Ectodermal cell (in vitro differentiated cells): ENCODE measurements around the gene DCP1B.
A peak's percentile ranks its signal among the peaks of the same experiment; 100 is the strongest.

ENCODE experiments used
- H3K27ac ChIP-seq: 2 replicates; pipeline ENCODE4 v1.7.0; 2013; ENCODE audit warnings: mild to moderate bottlenecking, low read depth, low read length; ENCODE audit not compliant: insufficient read depth, poor library complexity, severe bottlenecking
- H3K27me3 ChIP-seq: 2 replicates; pipeline ENCODE4 v1.7.0; 2013; ENCODE audit warnings: mild to moderate bottlenecking, low read length; ENCODE audit not compliant: insufficient read depth, control insufficient read depth, poor library complexity, severe bottlenecking
- H3K36me3 ChIP-seq: one replicate; pipeline ENCODE4 v1.7.0; 2013; ENCODE audit warnings: low read length; ENCODE audit not compliant: control insufficient read depth, insufficient read depth
- H3K4me1 ChIP-seq: one replicate; pipeline ENCODE4 v1.7.0; 2013; ENCODE audit warnings: low read length; ENCODE audit not compliant: control insufficient read depth, insufficient read depth
- H3K4me3 ChIP-seq: 2 replicates; pipeline ENCODE4 v1.7.0; 2013; ENCODE audit warnings: low read depth, low read length, control low read depth; ENCODE audit not compliant: insufficient read depth
- H3K9me3 ChIP-seq: 2 replicates; pipeline ENCODE4 v1.7.0; 2013; ENCODE audit warnings: mild to moderate bottlenecking, low read length, moderate library complexity; ENCODE audit not compliant: control insufficient read depth
- WGBS, 2 experiments: methylation state at CpG; one replicate each; pipeline ENCODE4 v1.1.7; 2013; ENCODE audit warnings: missing lambda C conversion rate in 2 of 2; 5-methylcytosine and 5-hydroxymethylcytosine counted together

DCP1B gene

DNA sequence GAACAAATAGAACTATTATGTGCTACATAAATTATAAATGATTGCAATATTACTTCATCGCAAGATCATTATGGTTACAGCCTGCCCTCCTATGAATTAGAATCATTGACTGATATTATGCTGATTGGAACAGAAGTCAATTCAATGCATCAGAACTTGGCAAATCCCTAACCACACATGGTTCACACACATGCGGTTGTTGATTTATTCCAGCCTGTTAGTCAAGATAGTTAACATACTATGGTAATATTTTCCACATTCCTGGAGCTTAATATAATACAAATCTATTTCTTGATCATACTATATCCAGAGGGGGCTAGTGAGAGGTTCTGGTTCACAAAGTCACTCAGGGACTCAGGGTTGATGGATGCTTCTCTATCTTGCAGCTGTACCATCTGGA, 38.8 kb upstream of the DCP1B start:
- Histone ChIP-seq H3K4me3 (no peak overlapping the region), H3K36me3 (no peaks in the 10 kb centered on the region), H3K4me1 (no peaks in the 10 kb centered on the region), H3K9me3 (no peaks in the 10 kb centered on the region), H3K27ac (no peak overlapping the region), H3K27me3 (peaks cover 2% of the 10 kb centered on the region)
- WGBS, 2 experiments: 100% methylated on average over 1 to 2 of the region's 2 CpGs

DNA sequence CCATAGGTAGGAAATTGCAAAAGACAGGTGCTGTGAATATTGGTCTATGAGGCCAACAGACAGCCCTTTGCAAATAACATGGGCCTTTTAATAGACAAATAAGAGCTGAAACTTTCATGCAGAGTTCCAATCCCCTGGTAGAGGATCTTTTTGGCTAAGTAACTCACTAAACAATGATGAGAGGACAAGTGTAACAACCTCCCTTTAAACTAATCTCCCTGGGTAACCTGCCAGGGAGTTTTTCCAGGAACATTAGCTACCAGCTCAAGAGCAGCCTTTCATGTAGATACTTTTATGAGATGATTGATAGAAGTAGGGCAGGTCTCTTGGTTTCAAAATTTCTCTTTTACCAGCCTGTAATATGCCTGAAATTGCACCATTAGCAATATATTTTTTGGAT, 34.8 kb upstream of the DCP1B start:
- H3K27ac ChIP-seq: no peak overlapping the region
- no peak overlapping the region for H3K4me3 ChIP-seq
- H3K9me3 ChIP-seq: no peaks in the 10 kb centered on the region
- peaks cover 27% of the 10 kb centered on the region for H3K27me3 ChIP-seq
- no peaks in the 10 kb centered on the region for H3K4me1 ChIP-seq
- H3K36me3 ChIP-seq: no peaks in the 10 kb centered on the region

DNA sequence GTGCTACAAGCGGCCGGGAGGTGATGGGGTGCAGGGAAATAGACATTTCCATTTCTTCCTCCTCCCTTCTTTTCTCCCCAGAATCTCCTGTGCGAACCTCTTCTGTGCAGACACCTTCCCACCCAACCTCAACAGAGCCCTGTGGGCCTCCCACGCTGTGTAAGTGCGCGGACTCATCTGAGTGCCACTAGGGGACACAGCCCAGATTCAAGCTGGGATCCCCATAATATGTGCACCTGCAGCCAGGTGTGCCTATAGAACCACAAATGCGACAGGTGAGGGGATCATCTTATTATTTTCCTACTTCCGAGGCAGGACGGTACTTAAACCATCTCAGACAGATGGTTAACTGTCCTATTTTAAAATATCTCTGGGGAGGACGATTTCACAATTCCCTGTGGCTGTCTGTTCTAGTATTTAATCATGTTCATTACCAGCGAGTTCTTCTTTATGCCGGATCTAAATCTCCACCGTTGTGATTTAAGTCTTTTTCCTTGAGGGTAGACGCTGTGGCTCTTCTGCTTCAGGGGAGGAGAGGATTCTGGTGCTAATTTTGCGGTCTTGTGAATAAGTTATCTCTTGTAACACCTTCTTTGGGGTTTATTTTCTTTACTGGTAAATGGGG, 31.3 kb upstream of the DCP1B start:
- Histone ChIP-seq H3K27me3 (peaks cover 44% of the 10 kb centered on the region), H3K36me3 (no peaks in the 10 kb centered on the region), H3K9me3 (no peaks in the 10 kb centered on the region), H3K27ac (no peak overlapping the region), H3K4me1 (peaks cover 4% of the 10 kb centered on the region), H3K4me3 (peak overlapping the region; percentile 19)
- 84 to 92% methylated on average over 13 to 15 of the region's 15 CpGs for WGBS, 2 experiments

DNA sequence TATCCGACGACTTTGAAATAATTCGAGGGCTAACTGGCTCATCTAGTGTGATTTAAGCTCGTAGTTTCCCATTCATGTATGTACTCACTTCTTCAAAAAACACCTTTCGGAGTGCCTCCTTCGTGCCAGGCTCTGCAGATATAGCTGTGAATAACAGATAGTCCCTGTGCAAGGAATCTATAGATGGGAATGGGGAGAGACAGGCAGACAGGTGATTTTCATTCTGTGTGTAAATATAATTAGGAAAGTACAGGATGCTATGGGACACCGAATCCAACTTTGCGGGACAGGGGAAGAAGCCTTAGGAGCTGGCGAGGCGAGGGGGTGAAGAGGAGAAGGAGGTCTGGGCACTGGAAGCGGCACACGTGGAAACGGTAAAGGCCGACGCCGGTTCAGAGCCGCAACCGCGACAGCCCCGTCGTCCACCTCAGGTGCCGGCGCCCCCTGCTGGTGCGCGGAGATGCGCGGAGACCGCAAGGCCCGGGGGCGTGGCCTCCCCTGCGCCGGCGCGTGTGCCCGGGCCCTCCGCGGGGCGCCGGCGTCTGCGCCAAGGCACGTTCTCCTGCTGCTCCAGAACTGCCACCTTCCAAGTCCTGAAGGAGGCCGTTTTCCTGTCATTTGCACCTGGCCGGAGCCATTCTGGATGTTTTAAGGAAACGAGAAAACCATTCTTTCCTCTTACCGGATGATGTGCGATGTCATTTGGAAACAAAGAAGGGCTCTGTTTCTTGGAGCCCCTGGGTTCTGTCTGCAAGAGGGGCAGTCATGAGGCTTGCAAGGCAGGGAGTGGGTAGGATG, 30.6 kb upstream of the DCP1B start:
- Histone ChIP-seq H3K27me3 (peaks cover 44% of the 10 kb centered on the region), H3K4me3 (peak overlapping the region; percentile 19), H3K9me3 (no peaks in the 10 kb centered on the region), H3K36me3 (no peaks in the 10 kb centered on the region), H3K27ac (no peak overlapping the region), H3K4me1 (peaks cover 4% of the 10 kb centered on the region)
- WGBS, 2 experiments: 15% methylated on average over 47 of the region's 47 CpGs

DNA sequence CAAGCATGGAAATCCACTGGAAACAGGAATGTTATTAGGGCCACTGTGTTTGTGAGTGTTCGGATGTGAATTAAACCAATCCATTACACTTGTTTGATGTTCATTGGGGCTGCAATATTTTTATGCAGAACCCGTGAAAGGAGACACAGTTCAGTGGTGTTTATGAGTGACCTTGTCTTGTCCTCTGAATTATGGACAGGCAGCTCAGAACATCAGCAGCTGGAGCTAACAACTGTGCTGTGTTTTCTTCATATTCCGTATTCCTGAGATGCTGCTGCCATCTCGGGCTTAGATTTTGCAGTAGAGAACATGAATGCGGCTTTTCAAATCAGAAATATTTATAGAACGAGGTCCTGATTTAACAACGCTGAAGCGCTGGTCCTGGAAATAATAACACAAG, 28.2 kb upstream of the DCP1B start:
- H3K4me3 ChIP-seq: no peak overlapping the region
- WGBS, 2 experiments: 93 to 95% methylated on average over 8 of the region's 8 CpGs
- H3K36me3 ChIP-seq: no peaks in the 10 kb centered on the region
- H3K27ac ChIP-seq: no peak overlapping the region
- peaks cover 39% of the 10 kb centered on the region for H3K27me3 ChIP-seq
- peaks cover 4% of the 10 kb centered on the region for H3K4me1 ChIP-seq
- H3K9me3 ChIP-seq: no peaks in the 10 kb centered on the region

DNA sequence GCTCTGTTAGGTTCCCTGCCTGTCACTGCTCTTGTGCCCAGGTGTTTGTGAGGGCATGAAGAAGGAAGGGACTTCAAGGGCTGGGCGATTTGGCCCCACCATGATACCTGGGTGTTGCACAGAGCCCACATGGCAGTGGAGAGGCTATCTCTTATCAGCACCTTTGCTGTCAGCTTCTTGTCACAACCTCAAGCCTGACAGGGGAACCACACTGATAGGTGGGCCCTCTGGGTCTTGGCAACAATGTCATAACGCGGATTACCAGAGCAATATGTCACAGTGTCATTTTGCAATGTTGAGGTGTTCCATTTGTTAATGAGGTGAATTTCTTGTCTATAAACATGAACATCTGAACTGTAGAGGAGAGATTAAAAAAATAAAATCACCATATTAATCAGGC, 25.6 kb upstream of the DCP1B start:
- no peaks in the 10 kb centered on the region for H3K36me3 ChIP-seq
- H3K4me1 ChIP-seq: peaks cover 4% of the 10 kb centered on the region
- WGBS, 2 experiments: 95 to 99% methylated on average over 3 of the region's 3 CpGs
- H3K9me3 ChIP-seq: no peaks in the 10 kb centered on the region
- H3K27me3 ChIP-seq: peaks cover 25% of the 10 kb centered on the region
- no peak overlapping the region for H3K27ac ChIP-seq
- no peak overlapping the region for H3K4me3 ChIP-seq

DNA sequence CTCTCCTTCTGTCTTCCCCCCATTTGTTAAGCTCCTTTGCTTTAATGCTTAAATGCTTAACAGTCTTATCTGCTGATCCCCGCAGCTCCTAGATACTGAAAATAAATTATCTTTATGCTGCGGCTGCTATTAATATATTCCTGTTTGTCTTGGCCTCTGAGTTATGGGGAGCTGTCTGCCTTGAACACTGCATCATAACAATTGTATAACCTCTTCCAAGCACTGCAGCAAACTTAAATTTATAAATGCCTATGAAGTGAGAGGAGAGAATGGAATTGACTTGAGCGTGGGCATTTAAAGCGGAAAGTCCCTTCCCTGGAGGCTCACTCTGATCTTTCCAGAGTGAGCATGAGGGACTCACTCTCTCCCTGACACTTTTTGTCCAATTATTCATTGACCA, 23.1 kb upstream of the DCP1B start:
- Histone ChIP-seq H3K4me3 (no peak overlapping the region), H3K4me1 (peaks cover 4% of the 10 kb centered on the region), H3K36me3 (no peaks in the 10 kb centered on the region), H3K27ac (no peak overlapping the region), H3K9me3 (no peaks in the 10 kb centered on the region), H3K27me3 (peaks cover 1% of the 10 kb centered on the region)
- 85 to 91% methylated on average over 3 to 4 of the region's 4 CpGs for WGBS, 2 experiments

DNA sequence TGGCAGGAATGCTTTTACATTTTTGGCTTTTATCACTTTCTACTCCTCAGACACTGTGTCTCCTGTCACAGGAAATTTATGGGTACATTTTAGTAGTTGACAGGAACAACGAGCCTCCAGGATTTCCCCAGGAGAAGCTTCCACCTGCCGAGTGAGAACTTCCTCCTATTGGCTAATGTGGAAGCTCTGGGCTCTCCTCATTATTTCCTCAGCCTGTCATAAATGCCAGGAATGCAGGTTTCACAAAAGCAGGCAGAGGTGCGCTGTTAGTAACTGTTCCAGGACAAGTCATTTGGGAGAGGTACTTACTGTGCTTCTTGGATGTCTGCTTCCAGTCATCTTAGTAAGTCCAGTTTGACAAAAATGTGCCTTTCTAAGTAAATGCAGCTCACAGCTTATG, 19.1 kb upstream of the DCP1B start:
- no peaks in the 10 kb centered on the region for H3K36me3 ChIP-seq
- WGBS, 2 experiments: 56 to 63% methylated on average over 3 of the region's 3 CpGs
- no peaks in the 10 kb centered on the region for H3K9me3 ChIP-seq
- no peaks in the 10 kb centered on the region for H3K27me3 ChIP-seq
- no peaks in the 10 kb centered on the region for H3K4me1 ChIP-seq
- no peak overlapping the region for H3K27ac ChIP-seq
- H3K4me3 ChIP-seq: no peak overlapping the region

DNA sequence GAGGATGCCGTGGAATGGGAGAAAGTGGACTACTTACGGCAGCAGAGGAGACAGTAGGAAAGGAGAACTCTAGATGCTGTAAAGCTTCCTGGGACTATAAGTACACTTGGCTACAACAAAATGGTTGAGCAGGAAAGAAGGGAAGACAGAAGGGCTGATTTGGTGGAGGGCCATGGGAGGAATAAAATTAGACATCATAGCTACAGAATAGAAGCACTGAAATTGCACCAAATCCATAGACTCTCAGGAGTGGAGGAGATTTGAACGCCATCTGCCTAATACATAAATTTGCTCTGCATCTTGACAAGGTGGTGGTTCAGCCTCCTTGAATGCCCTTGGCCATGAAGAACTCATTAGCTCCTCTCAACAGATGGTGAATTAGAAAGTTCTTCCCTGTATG, 16.3 kb upstream of the DCP1B start:
- no peaks in the 10 kb centered on the region for H3K4me1 ChIP-seq
- no peaks in the 10 kb centered on the region for H3K9me3 ChIP-seq
- H3K36me3 ChIP-seq: no peaks in the 10 kb centered on the region
- no peaks in the 10 kb centered on the region for H3K27me3 ChIP-seq
- no peak overlapping the region for H3K4me3 ChIP-seq
- no peak overlapping the region for H3K27ac ChIP-seq
- 96% methylated on average over 3 of the region's 3 CpGs for WGBS, 2 experiments

DNA sequence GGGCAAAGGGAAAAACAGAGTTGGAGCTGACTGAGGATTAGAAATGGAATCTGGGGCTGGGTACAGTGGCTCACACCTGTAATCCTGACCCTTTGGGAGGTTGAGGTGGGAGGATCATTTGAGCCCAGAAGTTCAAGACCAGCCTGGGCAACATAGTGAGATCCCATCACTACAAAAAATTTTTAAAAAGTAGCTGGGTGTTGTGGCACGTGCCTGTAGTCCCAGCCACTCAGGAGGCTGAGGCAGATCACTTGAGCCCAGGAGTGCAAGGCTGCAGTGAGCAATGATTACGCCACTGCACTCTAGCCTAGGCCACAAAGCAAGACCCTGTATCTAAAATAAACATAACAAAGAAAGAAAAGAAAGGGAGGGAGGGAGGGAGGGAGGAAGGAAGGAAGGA, 14.9 kb upstream of the DCP1B start:
- WGBS, 2 experiments: 74 to 89% methylated on average over 2 of the region's 2 CpGs
- Histone ChIP-seq H3K27ac (no peak overlapping the region), H3K27me3 (no peaks in the 10 kb centered on the region), H3K36me3 (no peaks in the 10 kb centered on the region), H3K4me3 (no peak overlapping the region), H3K4me1 (no peaks in the 10 kb centered on the region), H3K9me3 (no peaks in the 10 kb centered on the region)
